Lung (tissue), 12 donors: ENCODE data around the gene LRRN4CL. TPM values are rescaled to one million over a fixed set of nuclear protein-coding genes. Genes with fewer than 3 reads are reported as not detected.

Source experiments
- ATAC-seq: fragments of 200-7000 bp; cut with Tn5 transposase; one replicate; pipeline ENCODE4 v1.9.1; 2020; ENCODE audit warnings: moderate number of reproducible peaks; ENCODE audit not compliant: insufficient read depth, low FRiP score
- DNase-seq, 3 donors: peaks; one replicate each; pipeline ENCODE4 v3.0.0-alpha.2; 2013 to 2017
- H3K27ac ChIP-seq, 2 donors: one replicate each; pipeline ENCODE4 v1.5.1; 2013; ENCODE audit warnings: mild to moderate bottlenecking in 2 of 2, moderate library complexity in 2 of 2, control low read depth in 1 of 2, inconsistent platforms in 1 of 2, low read depth in 1 of 2, low read length in 1 of 2
- H3K27me3 ChIP-seq, 3 donors: one replicate each; pipeline ENCODE4 v1.5.1; 2013; ENCODE audit warnings: low read length in 2 of 3; ENCODE audit not compliant: control insufficient read depth in 3 of 3, insufficient read depth in 3 of 3
- H3K36me3 ChIP-seq, 4 donors: one replicate each; pipeline ENCODE4 v1.5.1; 2013; ENCODE audit warnings: low read length in 4 of 4, mild to moderate bottlenecking in 1 of 4, moderate library complexity in 1 of 4; ENCODE audit not compliant: control insufficient read depth in 4 of 4, insufficient read depth in 4 of 4
- H3K4me1 ChIP-seq, 5 donors: one replicate each; pipeline ENCODE4 v1.5.1; 2013; ENCODE audit warnings: low read length in 5 of 5, mild to moderate bottlenecking in 2 of 5, moderate library complexity in 1 of 5; ENCODE audit not compliant: control insufficient read depth in 5 of 5, insufficient read depth in 5 of 5
- H3K4me3 ChIP-seq: one replicate; pipeline ENCODE4 v1.5.1; 2013; ENCODE audit warnings: mild to moderate bottlenecking, control low read depth, moderate library complexity
- H3K9ac ChIP-seq, 2 donors: one replicate each; pipeline ENCODE4 v1.5.1; 2013; ENCODE audit warnings: low read length in 2 of 2, control low read depth in 1 of 2; ENCODE audit not compliant: insufficient read depth in 1 of 2
- H3K9me3 ChIP-seq, 4 donors: one replicate each; pipeline ENCODE4 v1.5.1; 2013; ENCODE audit warnings: low read length in 3 of 4, mild to moderate bottlenecking in 1 of 4, moderate library complexity in 1 of 4; ENCODE audit not compliant: control insufficient read depth in 4 of 4, insufficient read depth in 3 of 4
- WGBS, 2 donors: extraction: QIAGEN DNeasy Blood & Tissue Kit; methylation state at CpG; one replicate each; pipeline ENCODE4 v1.1.7; 2013; 5-methylcytosine and 5-hydroxymethylcytosine counted together
- polyA plus RNA-seq, 2 donors: library from polyadenylated mRNA; stranded (reverse); fragments of 200-250 nt; gene quantifications; one replicate each; pipeline ENCODE4 v1.2.1, GENCODE V29; 2013
- total RNA-seq, 2 donors: library from RNA; depleted of rRNA in 1 of 2; stranded (reverse); fragments of >200 nt in 1 of 2; gene quantifications; one replicate each; pipeline ENCODE4 v1.2.1, GENCODE V29; 2014 to 2021
- TF ChIP-seq, protein P1 (sequence below): IDR thresholded peaks from 2 replicates; pipeline ENCODE4 v1.5.1; 2012; ENCODE audit warnings: mild to moderate bottlenecking; ENCODE audit errors: control extremely low read depth, extremely low read depth
- donor health status: control.
- donor health status: control.
- donor health status: Bipolar disorder and iron deficiency.
- donor health status: healthy.
- donor health status: DM: yes; HTN: yes; CAD: no.

Gene LRRN4CL
- total and polyA plus RNA-seq, 4 donors = 0.46 to 2.6 (median 1.2) TPM

DNA sequence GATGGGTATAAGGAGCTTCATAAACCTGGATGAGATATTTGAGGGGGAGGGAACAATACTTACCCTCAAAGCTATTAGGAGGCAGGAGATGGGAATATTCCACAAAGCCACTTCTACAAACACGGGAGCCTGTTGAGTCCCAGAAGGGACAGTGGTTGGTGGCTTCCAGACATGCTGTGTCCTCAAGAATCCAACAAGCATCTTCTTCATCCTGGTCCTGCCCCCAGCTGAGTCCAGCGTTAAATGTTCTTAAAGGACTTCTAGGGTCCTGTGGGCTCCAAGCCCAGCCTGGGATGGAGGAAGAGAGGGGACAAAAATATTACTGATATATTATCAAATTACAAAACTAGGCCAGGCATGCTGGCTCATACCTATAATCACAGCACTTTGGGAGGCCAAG lies 21.9 kb downstream of the LRRN4CL start:
- TF ChIP-seq, protein P1, sequence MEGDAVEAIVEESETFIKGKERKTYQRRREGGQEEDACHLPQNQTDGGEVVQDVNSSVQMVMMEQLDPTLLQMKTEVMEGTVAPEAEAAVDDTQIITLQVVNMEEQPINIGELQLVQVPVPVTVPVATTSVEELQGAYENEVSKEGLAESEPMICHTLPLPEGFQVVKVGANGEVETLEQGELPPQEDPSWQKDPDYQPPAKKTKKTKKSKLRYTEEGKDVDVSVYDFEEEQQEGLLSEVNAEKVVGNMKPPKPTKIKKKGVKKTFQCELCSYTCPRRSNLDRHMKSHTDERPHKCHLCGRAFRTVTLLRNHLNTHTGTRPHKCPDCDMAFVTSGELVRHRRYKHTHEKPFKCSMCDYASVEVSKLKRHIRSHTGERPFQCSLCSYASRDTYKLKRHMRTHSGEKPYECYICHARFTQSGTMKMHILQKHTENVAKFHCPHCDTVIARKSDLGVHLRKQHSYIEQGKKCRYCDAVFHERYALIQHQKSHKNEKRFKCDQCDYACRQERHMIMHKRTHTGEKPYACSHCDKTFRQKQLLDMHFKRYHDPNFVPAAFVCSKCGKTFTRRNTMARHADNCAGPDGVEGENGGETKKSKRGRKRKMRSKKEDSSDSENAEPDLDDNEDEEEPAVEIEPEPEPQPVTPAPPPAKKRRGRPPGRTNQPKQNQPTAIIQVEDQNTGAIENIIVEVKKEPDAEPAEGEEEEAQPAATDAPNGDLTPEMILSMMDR = no peak
- no peak overlapping the region for H3K4me3 ChIP-seq
- H3K9ac ChIP-seq = no peak overlapping the region
- no peaks in the 10 kb centered on the region for H3K27me3 ChIP-seq
- H3K9me3 ChIP-seq = no peaks in the 10 kb centered on the region
- DNase-seq (no peak), ATAC-seq (no peak)
- H3K36me3 ChIP-seq = peaks cover 3 to 18% (median 16%) of the 10 kb centered on the region in 4 donors
- 89 to 91% methylated on average over 2 of the region's 2 CpGs for WGBS, 2 donors
- H3K4me1 ChIP-seq = peaks cover 13 to 21% (median 15%) of the 10 kb centered on the region in 5 donors
- no peak overlapping the region for H3K27ac ChIP-seq

DNA sequence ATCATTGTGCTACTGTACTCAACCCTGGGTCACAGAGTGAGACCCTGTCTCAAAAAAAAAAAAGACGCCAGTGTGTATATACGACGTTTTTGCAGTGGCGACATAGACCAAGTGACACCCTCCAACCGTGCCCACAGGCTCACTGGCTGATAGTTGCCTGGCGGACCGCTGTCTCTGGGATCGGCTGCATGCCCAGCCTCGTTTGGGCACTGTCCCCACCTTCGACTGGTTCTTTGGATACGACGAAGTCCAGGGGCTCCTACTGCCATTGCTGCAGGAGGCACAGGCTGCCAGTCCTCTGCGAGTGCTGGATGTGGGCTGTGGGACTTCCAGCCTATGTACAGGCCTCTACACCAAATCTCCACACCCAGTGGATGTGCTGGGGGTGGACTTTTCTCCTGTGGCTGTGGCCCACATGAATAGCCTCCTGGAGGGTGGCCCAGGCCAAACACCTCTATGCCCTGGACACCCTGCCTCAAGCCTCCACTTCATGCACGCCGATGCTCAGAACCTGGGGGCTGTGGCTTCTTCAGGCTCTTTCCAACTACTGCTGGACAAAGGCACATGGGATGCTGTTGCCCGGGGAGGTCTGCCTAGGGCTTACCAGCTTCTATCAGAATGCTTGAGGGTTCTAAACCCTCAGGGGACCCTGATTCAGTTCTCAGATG lies 22.9 kb downstream of the LRRN4CL start:
- peaks cover 7 to 21% (median 18%) of the 10 kb centered on the region in 4 donors for H3K36me3 ChIP-seq
- H3K9ac ChIP-seq = peak overlapping the region; percentile 48 to 82
- H3K4me1 ChIP-seq = peaks cover 12 to 21% (median 15%) of the 10 kb centered on the region in 5 donors
- WGBS, 2 donors = 58 to 73% methylated on average over 16 of the region's 16 CpGs
- H3K27ac ChIP-seq = peak overlapping the region; percentile 79 to 86
- ATAC-seq (no peak), DNase-seq (no peak)
- TF ChIP-seq, protein P1 = no peak
- H3K9me3 ChIP-seq = no peaks in the 10 kb centered on the region
- no peaks in the 10 kb centered on the region for H3K27me3 ChIP-seq
- peak overlapping the region; percentile 79 for H3K4me3 ChIP-seq

- ATAC-seq (peak; percentile 29), DNase-seq (peak; percentile 71 to 87 (median 79))
- 5 to 7% methylated on average over 39 of the region's 39 CpGs for WGBS, 2 donors
- H3K9me3 ChIP-seq = no peaks in the 10 kb centered on the region
- no peaks in the 10 kb centered on the region for H3K27me3 ChIP-seq
- peaks cover 7 to 21% (median 18%) of the 10 kb centered on the region in 4 donors for H3K36me3 ChIP-seq
- H3K4me1 ChIP-seq = peaks cover 12 to 19% (median 14%) of the 10 kb centered on the region in 5 donors
- TF ChIP-seq, protein P1 = no peak
- H3K9ac ChIP-seq = peak overlapping the region; percentile 48 to 82
- peak overlapping the region; percentile 79 for H3K4me3 ChIP-seq
- H3K27ac ChIP-seq = peak overlapping the region; percentile 79 to 86
These were observed 23.6 kb downstream of the LRRN4CL start for GRCh38 chr11:62665599-62666258.
